Body of pancreas (tissue), 4 donors: ENCODE results near the gene GRAMD4.

ENCODE experiments used
- CTCF ChIP-seq, 7 experiments: fragments of 450-650 bp in 4 of 7; fragments of 200-600 bp in 3 of 7; sonication (generic) in 3 of 7; IDR thresholded peaks; one replicate each; pipeline ENCODE4 v1.5.1; 2016 to 2019; ENCODE audit warnings: antibody characterized with exemption in 7 of 7
- POLR2A ChIP-seq, 3 donors: fragments of 450-650 bp; IDR thresholded peaks; one replicate each; pipeline ENCODE4 v1.6.1; 2016; ENCODE audit warnings: antibody characterized with exemption in 3 of 3, mild to moderate bottlenecking in 2 of 3

DNA sequence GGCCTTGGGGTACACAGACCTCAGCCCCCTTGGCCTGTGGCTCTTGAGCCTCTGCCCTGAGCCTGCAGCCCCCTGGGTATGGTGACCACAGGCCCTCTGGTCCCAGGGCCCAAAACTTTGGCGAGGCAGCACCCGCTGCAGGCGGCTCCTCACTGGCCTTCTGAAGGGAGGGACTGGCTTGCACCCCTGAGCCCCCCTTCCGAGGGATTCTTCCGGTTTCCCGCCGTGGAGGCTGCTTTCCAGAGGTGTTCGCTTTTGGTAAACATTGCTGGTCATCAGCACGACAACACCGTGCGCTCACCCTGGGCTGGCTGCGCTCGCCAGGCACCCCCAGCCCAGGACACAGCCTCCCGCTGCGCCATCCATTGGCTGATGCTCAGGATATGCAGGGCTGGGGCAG is 42.0 kb downstream of the GRAMD4 start:
- TF ChIP-seq POLR2A (IDR thresholded peaks at IDR 0.05), result no peak
- no peak for TF ChIP-seq CTCF (IDR thresholded peaks at IDR 0.05)
